GM12864 (cell line): ENCODE results near the gene DIP2C.

Experiments used
- DNase-seq: peaks from one replicate; pipeline ENCODE4 v3.0.0-alpha.2; 2011; ENCODE audit warnings: low read depth
- H3K4me3 ChIP-seq: 2 replicates; pipeline ENCODE4 v1.5.1; 2011; ENCODE audit warnings: mild to moderate bottlenecking, low read depth, low read length, control low read depth
- CTCF ChIP-seq: IDR thresholded peaks from 2 replicates; pipeline ENCODE4 v1.5.1; 2011; ENCODE audit warnings: low read depth, mild to moderate bottlenecking, moderate library complexity, low read length, control low read depth, inconsistent platforms; ENCODE audit errors: missing control alignments

DIP2C gene

GRCh38 chr10:493391-494148 is 195.9 kb downstream of the DIP2C start:
- no peak for DNase-seq
- no peak for TF ChIP-seq CTCF
- H3K4me3 ChIP-seq: no peak overlapping the region

- H3K4me3 ChIP-seq: no peak overlapping the region
- no peak for TF ChIP-seq CTCF
- DNase-seq: no peak
These were observed 196.6 kb downstream of the DIP2C start for GRCh38 chr10:492836-493235.

- no peak for DNase-seq
These were observed 197.6 kb downstream of the DIP2C start for GRCh38 chr10:491667-492424.

GRCh38 chr10:490891-491571 is 198.4 kb downstream of the DIP2C start:
- H3K4me3 ChIP-seq: no peak overlapping the region
- TF ChIP-seq CTCF: no peak
- no peak for DNase-seq

More at GRCh38 chr10:491667-492424, 197.6 kb downstream of the DIP2C start:
- no peak overlapping the region for H3K4me3 ChIP-seq
- no peak for TF ChIP-seq CTCF

- DNase-seq: no peak
- H3K4me3 ChIP-seq: no peak overlapping the region
- no peak for TF ChIP-seq CTCF
These were observed 199.2 kb downstream of the DIP2C start for GRCh38 chr10:490256-490655.

- DNase-seq: no peak
- H3K4me3 ChIP-seq: no peak overlapping the region
- no peak for TF ChIP-seq CTCF
These were observed 200.1 kb downstream of the DIP2C start for GRCh38 chr10:489330-489729.
